Measurements from ENCODE around the gene PRAMEF4.
"Not testable (repeated sequence)": the region's sequence is repeated elsewhere in the genome, so short reads cannot be mapped to it uniquely, and the experiment has no call there.

PRAMEF4 gene

GRCh38 chr1:12886101-12886500 lies at the start of gene PRAMEF4:
Gene PRAMEF4, minus strand, starts transcription at chr1:12886201. Its CDS starts 2,807 bp downstream, at chr1:12883394.
- DNase-seq; in situ Hi-C loops (cut with MboI; ENCODE audit: low pct_unique_long_range_greater_than_20kb, low sequenced_read_pairs): not testable (repeated sequence)

GRCh38 chr1:12924368-12924767 lies 38.4 kb upstream of the PRAMEF4 start:
- DNase-seq; in situ Hi-C loops (cut with MboI; ENCODE audit: low pct_unique_long_range_greater_than_20kb, low sequenced_read_pairs): not testable (repeated sequence)

GRCh38 chr1:12921749-12922148 lies 35.7 kb upstream of the PRAMEF4 start:
- in situ Hi-C loops (cut with MboI; ENCODE audit: low pct_unique_long_range_greater_than_20kb, low sequenced_read_pairs); DNase-seq: not testable (repeated sequence)

- in situ Hi-C loops (cut with MboI; ENCODE audit: low pct_unique_long_range_greater_than_20kb, low sequenced_read_pairs) = not testable (repeated sequence)
These were observed 30.3 kb upstream of the PRAMEF4 start, which contains the start of gene PRAMEF7 for GRCh38 chr1:12916310-12916709. Gene PRAMEF7, plus strand, starts transcription at chr1:12916610. Its CDS starts 1,083 bp downstream, at chr1:12917693.

GRCh38 chr1:12903793-12904572 lies 18.0 kb upstream of the PRAMEF4 start:
- DNase-seq; in situ Hi-C loops (cut with MboI; ENCODE audit: low pct_unique_long_range_greater_than_20kb, low sequenced_read_pairs): not testable (repeated sequence)

More at GRCh38 chr1:12916310-12916709, 30.3 kb upstream of the PRAMEF4 start, which contains the start of gene PRAMEF7:
- DNase-seq = not testable (repeated sequence)

GRCh38 chr1:12899186-12899585 lies 13.2 kb upstream of the PRAMEF4 start:
- DNase-seq; in situ Hi-C loops (cut with MboI; ENCODE audit: low pct_unique_long_range_greater_than_20kb, low sequenced_read_pairs): not testable (repeated sequence)

- in situ Hi-C loops (cut with MboI; ENCODE audit: low pct_unique_long_range_greater_than_20kb, low sequenced_read_pairs); DNase-seq: not testable (repeated sequence)
These were observed 12.2 kb upstream of the PRAMEF4 start, which contains the start of gene PRAMEF10 for GRCh38 chr1:12898170-12898569. Gene PRAMEF10, minus strand, starts transcription at chr1:12898270. Its CDS starts 2,423 bp downstream, at chr1:12895847.

- in situ Hi-C loops (cut with MboI; ENCODE audit: low pct_unique_long_range_greater_than_20kb, low sequenced_read_pairs); DNase-seq: not testable (repeated sequence)
These were observed 7.5 kb downstream of the PRAMEF4 start for GRCh38 chr1:12878453-12878852.

- in situ Hi-C loops (cut with MboI; ENCODE audit: low pct_unique_long_range_greater_than_20kb, low sequenced_read_pairs); DNase-seq: not testable (repeated sequence)
These were observed 22.7 kb downstream of the PRAMEF4 start for GRCh38 chr1:12863131-12863880.

- DNase-seq; in situ Hi-C loops (cut with MboI; ENCODE audit: low pct_unique_long_range_greater_than_20kb, low sequenced_read_pairs): not testable (repeated sequence)
These were observed 29.2 kb downstream of the PRAMEF4 start, which contains the start of gene PRAMEF2 for GRCh38 chr1:12856786-12857185. Gene PRAMEF2, plus strand, starts transcription at chr1:12857086. Its CDS starts 1,924 bp downstream, at chr1:12859010.

GRCh38 chr1:12851779-12852178 lies 34.2 kb downstream of the PRAMEF4 start:
- in situ Hi-C loops (cut with MboI; ENCODE audit: low pct_unique_long_range_greater_than_20kb, low sequenced_read_pairs) = no loop called here

GRCh38 chr1:12848620-12849019 lies 37.4 kb downstream of the PRAMEF4 start, which contains the start of gene HNRNPCL1:
Gene HNRNPCL1, minus strand, starts transcription at chr1:12848720. Its CDS starts 431 bp downstream, at chr1:12848289.
- DNase-seq; in situ Hi-C loops (cut with MboI; ENCODE audit: low pct_unique_long_range_greater_than_20kb, low sequenced_read_pairs): not testable (repeated sequence)

More at GRCh38 chr1:12851779-12852178, 34.2 kb downstream of the PRAMEF4 start:
- no peak for DNase-seq

- in situ Hi-C loops (cut with MboI; ENCODE audit: low pct_unique_long_range_greater_than_20kb, low sequenced_read_pairs); DNase-seq: not testable (repeated sequence)
These were observed 52.8 kb downstream of the PRAMEF4 start for GRCh38 chr1:12833251-12833650.

GRCh38 chr1:12831310-12831709 lies 54.7 kb downstream of the PRAMEF4 start, which contains the start of gene PRAMEF11:
Gene PRAMEF11, minus strand, starts transcription at chr1:12831410. Its CDS starts 2,621 bp downstream, at chr1:12828789.
- in situ Hi-C loops (cut with MboI; ENCODE audit: low pct_unique_long_range_greater_than_20kb, low sequenced_read_pairs); DNase-seq: not testable (repeated sequence)

All from KBM-7 (cell line).